ENCODE measurements around the gene TMPRSS3.

Gene TMPRSS3

DNA sequence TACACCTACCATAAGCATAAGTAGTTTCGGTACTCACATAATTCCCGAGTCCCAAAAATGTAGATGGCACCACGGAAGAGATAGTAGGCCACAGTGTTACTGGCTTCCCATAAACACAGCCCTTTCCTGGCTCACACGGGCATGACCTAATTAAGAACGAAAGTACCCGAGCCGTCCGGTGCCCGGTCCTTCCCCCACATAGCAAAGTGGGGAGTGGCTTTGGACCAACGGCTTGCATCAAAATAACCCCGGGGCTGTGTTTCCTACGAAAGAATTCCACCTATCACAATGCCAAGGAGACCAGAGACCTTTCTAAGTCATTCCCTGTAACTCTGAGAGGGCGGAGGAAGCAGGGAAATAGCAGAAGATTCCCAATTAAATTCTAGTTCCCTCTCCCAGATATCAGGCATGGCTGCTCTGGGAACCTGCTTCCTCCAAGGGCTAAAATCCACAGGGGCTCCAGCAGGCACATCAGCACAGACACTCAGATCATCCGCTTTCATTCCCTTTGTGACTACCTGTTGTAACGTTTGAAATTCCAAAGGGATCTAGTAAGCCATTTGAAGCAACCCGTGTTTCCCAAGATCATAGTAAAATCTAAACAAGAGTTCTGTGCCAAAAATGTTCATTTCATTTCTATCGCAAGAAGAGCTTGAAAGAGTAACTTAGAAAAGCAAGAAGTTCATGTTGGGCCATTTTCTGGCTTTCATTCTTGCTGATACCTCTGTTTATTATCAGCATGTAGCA is at the start of gene TMPRSS3:
Gene TMPRSS3 (minus strand): TSS at position 148 of the 747 bp plus-strand sequence. CDS start 635 bp downstream, outside the sequence.
- no peak for DNase-seq

DNA sequence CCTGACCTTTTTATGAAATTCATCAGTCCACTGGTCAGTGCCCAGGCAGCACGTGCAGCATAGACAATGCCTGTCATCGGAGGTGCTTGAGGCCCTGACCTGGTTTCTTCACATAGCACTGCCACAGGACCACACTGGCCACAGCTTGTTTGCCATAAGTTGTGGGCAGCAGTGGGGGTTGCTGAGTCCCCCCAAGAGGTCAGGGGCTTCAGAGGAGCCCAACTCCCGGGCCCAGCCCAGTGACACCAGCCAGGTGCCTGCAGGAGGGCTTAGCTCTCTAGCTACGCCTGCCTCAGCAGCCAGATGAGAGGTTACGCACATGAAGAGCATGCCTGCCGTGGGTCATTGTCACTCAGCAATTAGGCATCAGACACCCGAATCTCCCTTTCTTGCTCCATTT is 49.5 kb upstream of the TMPRSS3 start:
- no peak for DNase-seq

DNA sequence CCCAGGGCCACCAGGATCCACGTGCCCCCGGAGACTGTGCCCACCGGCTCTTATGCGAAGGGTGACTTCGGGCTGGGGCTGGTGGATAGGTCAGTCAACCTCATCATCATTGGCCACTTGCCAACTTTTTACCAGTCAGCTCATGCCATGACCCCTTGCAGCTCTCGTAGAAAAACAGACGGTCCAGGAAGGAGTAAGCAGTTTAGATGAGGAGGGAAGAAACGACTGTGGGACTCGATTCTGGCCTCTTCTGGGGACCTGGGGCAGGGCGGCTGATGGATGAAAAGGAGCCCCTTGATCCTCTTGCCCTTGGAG is 48.9 kb upstream of the TMPRSS3 start:
- no peak for DNase-seq

DNA sequence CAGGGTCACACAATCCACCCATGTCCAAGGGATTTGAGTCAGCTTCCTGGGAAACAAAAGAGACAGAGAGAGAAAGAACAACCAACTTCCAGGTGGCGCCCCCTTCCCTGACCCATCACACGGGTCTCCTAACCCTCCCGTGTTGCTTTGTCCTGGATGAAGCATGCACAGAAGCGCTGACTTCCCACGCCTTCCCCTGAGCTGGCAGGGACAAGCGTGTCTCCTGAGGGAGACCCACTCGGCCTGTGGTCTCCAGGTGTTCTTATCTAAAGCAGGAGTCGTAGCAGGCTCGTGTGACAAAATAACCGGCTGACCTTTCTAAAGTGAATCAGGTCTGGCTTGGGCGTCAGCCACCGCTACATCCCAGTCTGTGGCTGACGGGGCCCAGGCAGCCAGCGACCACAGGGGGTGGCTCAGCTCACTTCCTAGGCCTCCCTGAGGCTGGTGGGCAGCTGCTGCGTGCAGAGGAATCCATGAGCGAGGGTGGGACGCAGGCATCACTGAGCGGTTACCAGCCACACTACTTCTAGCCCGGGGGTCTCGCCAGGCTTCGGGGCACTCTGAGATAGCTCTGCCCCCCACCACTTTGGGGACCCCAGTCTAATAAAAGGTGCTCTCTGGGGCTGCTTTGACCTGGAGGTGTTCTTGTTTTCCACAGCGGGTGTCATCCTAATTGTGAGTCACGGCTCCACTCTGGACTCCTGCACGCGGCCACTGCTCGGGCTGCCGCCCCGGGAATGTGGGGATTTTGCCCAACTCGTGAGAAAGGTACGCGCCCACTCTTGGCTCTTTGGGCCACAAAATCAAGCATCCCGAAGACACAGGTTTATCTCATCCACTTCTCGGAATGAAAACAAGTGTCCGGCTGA is 48.3 kb upstream of the TMPRSS3 start:
- no peak for DNase-seq

DNA sequence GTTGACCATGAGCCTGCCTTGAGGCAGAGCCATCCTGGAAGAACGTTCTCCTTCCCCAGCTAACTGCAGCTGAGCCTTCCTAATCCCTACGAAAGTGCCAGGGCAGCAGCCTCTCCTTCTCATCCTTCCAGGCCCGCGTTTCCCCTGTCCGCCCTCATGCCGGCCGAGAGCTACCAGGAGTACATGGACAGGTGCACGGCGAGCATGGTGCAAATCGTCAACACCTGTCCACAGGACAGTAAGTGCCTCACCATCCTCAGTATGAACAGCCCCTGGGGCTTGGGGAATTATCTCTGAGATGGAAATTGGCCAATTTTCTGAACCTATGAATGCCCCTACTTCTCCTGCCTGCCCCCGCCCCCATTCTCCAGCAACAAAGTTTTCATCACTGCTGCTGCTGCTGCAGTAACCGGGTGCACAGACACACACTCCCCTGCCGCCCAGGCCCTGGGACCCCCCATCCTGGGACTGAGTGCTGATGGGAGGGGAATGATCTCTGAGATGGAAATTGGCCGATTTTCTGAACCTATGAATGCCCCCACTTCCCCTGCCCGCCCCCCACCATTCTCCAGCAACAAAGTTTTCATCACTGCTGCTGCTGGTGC is 47.4 kb upstream of the TMPRSS3 start:
- DNase-seq = no peak

DNA sequence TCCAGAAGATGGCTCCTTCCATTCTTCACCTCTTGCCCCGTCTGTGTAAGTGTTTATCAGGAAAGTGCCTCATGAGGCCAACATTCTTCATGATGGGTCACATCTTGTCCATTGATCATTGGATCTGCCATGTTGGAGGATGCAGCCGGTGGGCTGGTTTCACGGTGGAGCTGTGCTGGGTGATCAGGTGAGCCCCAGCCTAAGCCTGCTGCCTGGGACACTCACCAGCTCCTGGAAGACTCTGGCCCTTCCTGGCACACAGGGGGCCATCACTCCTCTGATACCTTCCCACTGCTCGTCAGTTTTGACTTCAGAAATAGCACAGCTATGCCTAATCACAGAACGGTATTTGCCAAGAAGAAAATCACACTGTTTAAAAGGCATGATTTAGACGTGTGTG is 46.1 kb upstream of the TMPRSS3 start:
- no peak for DNase-seq

DNA sequence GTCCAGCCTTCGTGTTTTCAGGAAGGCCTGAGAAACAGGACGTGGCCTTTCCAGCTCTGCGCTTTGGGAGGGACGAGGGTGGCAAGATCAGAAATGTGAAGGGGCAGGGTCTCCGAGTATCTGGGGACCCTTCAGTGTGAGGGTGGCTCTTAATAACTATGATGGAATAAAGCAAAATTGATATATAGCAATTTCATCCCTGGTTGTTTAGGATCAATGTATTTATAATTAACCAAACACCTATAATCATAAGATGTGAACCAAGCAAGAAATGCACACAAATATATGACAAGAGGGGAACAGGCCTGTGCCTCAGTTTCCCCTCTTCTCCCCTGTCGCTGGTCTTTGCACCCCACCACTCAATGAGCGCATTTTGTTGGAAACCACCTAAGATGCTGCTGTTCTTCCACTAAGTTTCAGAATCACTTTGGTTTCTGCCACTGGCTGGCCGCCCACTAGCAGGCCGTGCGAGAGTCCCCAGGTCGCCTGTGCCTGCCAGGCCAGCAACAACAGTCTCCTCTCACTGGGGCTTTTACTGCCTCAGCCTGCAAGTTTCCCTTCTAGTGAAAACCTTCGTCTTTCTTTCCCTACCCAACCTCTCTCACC is 44.4 kb upstream of the TMPRSS3 start:
- no peak for DNase-seq

- DNase-seq = no peak
These were observed 43.7 kb upstream of the TMPRSS3 start for GRCh38 chr21:42439284-42440186.

GRCh38 chr21:42438316-42439205 is 42.7 kb upstream of the TMPRSS3 start:
- no peak for DNase-seq

- DNase-seq = peak; percentile 81
These were observed 41.9 kb upstream of the TMPRSS3 start for GRCh38 chr21:42437786-42438185.

GRCh38 chr21:42436914-42437313 is 41.1 kb upstream of the TMPRSS3 start:
- no peak for DNase-seq

GRCh38 chr21:42435833-42436232 is 40.0 kb upstream of the TMPRSS3 start:
- no peak for DNase-seq

- DNase-seq = no peak
These were observed 39.5 kb upstream of the TMPRSS3 start for GRCh38 chr21:42435401-42435800.

DNA sequence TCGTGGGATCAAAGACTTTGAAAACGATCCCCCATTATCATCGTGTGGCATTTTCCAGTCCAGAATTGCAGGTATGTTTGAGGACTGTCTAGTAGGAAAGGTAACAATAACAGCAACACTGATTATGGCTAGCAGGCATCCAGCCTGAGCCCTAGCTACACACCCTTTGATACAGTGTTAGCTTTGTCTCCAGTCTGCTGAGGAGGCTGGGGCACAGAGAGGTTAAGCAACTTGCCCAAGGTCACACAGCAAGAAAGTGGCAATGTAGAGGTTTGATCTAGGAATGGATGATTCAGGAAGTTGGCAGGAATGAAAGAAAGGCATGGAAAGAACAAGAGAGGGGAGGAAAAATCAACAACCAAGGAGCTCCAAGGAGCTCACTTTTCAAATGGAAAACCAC is 39.0 kb upstream of the TMPRSS3 start:
- DNase-seq = no peak

DNA sequence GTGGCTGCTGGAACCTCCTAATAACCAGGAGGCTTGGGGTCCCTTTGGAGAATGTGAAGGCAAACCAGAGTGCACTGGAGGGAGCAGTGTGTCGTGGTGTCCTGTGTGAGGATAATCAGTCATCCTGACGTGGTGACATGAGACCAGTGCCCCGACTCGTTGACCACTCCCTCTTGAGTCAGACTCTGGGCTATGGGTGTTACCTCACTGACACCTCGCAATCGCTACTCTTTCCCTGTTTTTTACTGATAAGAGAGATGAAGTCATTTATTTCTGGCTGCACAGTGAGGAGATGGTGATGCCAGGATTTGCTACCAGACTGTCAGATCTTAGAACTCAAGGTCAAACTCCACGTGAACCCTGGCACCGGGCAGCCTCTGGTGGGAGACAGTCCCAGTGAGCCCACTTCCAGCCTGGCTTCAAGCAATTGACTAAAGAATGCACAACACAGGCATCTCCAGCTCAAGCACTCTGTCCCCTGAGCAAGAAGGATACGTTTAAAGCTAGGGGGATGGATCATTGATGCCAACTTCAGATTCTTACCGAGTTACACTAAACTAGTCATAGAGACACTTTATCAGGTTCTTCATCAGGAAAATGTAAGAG is 38.2 kb upstream of the TMPRSS3 start:
- no peak for DNase-seq

GRCh38 chr21:42432695-42433094 is 36.8 kb upstream of the TMPRSS3 start:
- no peak for DNase-seq

GRCh38 chr21:42431196-42431595 is 35.3 kb upstream of the TMPRSS3 start:
- no peak for DNase-seq

DNA sequence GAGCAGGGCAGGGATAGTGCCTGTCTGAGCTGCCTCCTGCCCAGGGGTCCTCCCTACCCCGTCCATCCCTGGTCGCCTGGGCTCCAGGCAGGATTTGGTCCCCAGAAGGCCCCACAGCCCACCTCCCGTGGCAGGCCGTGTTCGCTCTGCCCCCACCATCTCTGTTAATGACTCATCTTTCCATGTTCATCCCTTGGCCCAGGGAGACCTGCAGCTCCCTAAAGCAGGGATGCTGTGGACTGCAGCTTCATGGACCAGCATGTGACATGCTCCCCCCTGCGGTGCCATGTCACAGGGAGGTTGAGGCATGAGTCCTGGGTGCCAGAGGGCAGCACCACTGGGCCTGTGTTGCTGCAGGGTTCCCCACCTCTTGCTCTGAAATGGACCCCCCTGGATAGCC is 34.7 kb upstream of the TMPRSS3 start:
- no peak for DNase-seq

- peak; percentile 71 for DNase-seq
These were observed 34.0 kb upstream of the TMPRSS3 start for GRCh38 chr21:42429856-42430255.

GRCh38 chr21:42429021-42429420 is 33.2 kb upstream of the TMPRSS3 start:
- no peak for DNase-seq
